ENCODE measurements around the gene URI1.

Gene URI1

DNA sequence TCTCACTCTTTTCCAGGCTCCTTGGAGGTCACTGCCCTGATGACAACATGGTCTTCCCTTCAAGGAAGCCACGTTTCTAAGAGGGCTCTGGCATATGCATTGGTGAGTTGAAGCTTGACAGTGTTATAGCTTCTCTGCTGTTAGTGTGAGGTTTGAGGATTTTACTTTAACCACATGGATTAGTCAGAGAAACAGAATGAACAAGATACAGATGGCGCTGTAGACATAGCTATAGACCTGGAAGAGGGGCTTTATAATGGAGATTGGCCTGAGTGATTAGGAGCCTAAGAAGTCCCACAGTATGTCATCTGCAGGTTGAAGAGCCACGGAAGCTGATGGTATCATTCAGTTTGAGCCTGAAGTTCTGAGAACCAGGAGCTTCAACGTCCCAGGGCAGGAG is 18.4 kb upstream of the URI1 start:
- Histone ChIP-seq H3K9ac (ENCODE audit: low read depth, low read length, poor library complexity) (no peak overlapping the region), H3K14ac (ENCODE audit: low read length) (no peak overlapping the region), H2BK12ac (ENCODE audit: low read length) (no peak overlapping the region), H3K4ac (ENCODE audit: low read length) (no peak overlapping the region), H3K18ac (ENCODE audit: low read length) (no peak overlapping the region), H4K8ac (ENCODE audit: low read depth, low read length) (no peak overlapping the region), H4K91ac (ENCODE audit: low read depth, low read length, poor library complexity) (no peak overlapping the region), H2AK5ac (ENCODE audit: low read depth, low read length) (no peak overlapping the region), H2BK5ac (ENCODE audit: low read length) (no peak overlapping the region), H2BK120ac (ENCODE audit: low read depth, low read length) (no peak overlapping the region), H3K4me2 (ENCODE audit: insufficient read depth, low read length, poor library complexity, severe bottlenecking) (no peak overlapping the region), H3K36me3 (replicated peaks in 1 of 2; ENCODE audit: control insufficient read depth in 2 of 2, insufficient read depth in 2 of 2, low read length in 2 of 2) (no peaks in the 10 kb centered on the region), H3K79me1 (ENCODE audit: low read depth, low read length) (no peaks in the 10 kb centered on the region), H3K4me3 (ENCODE audit: low read length in 2 of 2) (no peak overlapping the region), H3K23ac (ENCODE audit: low read depth, low read length, poor library complexity) (no peak overlapping the region), H3K27me3 (ENCODE audit: control insufficient read depth in 3 of 3, insufficient read depth in 3 of 3, low read depth in 1 of 3, low read length in 3 of 3) (no peaks in the 10 kb centered on the region), H3K9me3 (replicated peaks in 1 of 2; ENCODE audit: control insufficient read depth in 2 of 2, insufficient read depth in 1 of 2, low read depth in 1 of 2, low read length in 2 of 2) (no peaks in the 10 kb centered on the region), H3K27ac (replicated peaks; ENCODE audit: low read length) (no peak overlapping the region), H2BK15ac (ENCODE audit: low read length) (no peak overlapping the region), H3K4me1 (ENCODE audit: control insufficient read depth in 2 of 2, insufficient read depth in 1 of 2, low read depth in 1 of 2, low read length in 2 of 2) (peaks cover 2 to 3% of the 10 kb centered on the region in 2 donors), H2AFZ (ENCODE audit: low read length) (no peak overlapping the region)
- no CpG with 5 or more reads among the region's 4 CpGs for WGBS, 2 donors (ENCODE audit: extremely low coverage in 2 of 2, insufficient read length in 2 of 2, insufficient replicate concordance in 1 of 2)
- DNase-seq (ENCODE audit: low spot score) = no peak

DNA sequence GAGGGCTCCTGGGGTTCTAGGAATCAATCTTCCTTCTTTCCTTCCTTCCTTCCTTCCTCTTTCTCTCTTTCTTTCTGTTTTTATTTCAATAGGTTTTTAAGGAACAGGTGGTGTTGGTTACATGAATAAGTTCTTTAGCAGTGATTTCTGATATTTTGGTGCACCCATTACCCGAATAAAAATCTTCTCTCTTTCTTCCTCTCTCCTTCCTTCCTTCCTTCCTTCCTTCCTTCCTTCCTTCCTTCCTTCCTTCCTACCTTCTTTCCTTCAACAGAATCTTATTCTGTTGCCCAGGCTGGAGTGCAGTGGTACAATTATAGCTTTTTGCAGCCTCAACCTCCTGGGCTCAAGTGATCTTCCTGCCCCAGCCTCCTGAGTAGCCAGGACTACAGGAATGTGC is 16.0 kb upstream of the URI1 start:
- no peak overlapping the region for H3K23ac ChIP-seq (ENCODE audit: low read depth, low read length, poor library complexity)
- H3K9ac ChIP-seq (ENCODE audit: low read depth, low read length, poor library complexity) = no peak overlapping the region
- no peak overlapping the region for H3K4me3 ChIP-seq (ENCODE audit: low read length in 2 of 2)

DNA sequence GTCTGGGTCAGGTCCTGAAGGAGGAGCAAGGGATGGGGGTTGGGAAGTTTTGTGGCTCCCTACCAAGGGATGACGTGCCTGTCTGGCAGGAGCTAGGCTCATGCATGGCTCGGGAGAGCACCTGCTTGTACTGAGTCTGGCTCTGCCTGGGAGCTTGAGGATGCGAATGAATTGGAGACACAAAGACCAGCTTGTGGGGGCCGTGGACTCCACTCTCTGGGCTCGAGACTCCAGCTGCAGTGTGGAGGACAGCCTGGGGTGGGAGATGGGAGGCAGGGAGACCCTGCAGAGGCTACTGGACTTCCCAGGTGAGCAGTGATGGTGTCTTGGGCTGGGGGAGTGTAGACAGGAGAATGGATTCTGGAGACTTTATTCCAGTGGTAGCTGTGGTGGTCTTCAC is 15.2 kb upstream of the URI1 start:
- Histone ChIP-seq H2BK5ac (ENCODE audit: low read length) (no peak overlapping the region), H3K4me2 (ENCODE audit: insufficient read depth, low read length, poor library complexity, severe bottlenecking) (no peak overlapping the region), H3K4me3 (ENCODE audit: low read length in 2 of 2) (no peak overlapping the region), H3K79me1 (ENCODE audit: low read depth, low read length) (no peaks in the 10 kb centered on the region), H2AK5ac (ENCODE audit: low read depth, low read length) (no peak overlapping the region), H3K36me3 (replicated peaks in 1 of 2; ENCODE audit: control insufficient read depth in 2 of 2, insufficient read depth in 2 of 2, low read length in 2 of 2) (no peaks in the 10 kb centered on the region), H4K91ac (ENCODE audit: low read depth, low read length, poor library complexity) (no peak overlapping the region), H4K8ac (ENCODE audit: low read depth, low read length) (no peak overlapping the region), H3K27me3 (ENCODE audit: control insufficient read depth in 3 of 3, insufficient read depth in 3 of 3, low read depth in 1 of 3, low read length in 3 of 3) (no peaks in the 10 kb centered on the region), H2AFZ (ENCODE audit: low read length) (no peak overlapping the region), H3K9me3 (replicated peaks in 1 of 2; ENCODE audit: control insufficient read depth in 2 of 2, insufficient read depth in 1 of 2, low read depth in 1 of 2, low read length in 2 of 2) (no peaks in the 10 kb centered on the region), H3K4me1 (ENCODE audit: control insufficient read depth in 2 of 2, insufficient read depth in 1 of 2, low read depth in 1 of 2, low read length in 2 of 2) (peaks cover 2 to 6% of the 10 kb centered on the region in 2 donors), H3K18ac (ENCODE audit: low read length) (no peak overlapping the region), H3K4ac (ENCODE audit: low read length) (no peak overlapping the region), H3K9ac (ENCODE audit: low read depth, low read length, poor library complexity) (no peak overlapping the region), H3K23ac (ENCODE audit: low read depth, low read length, poor library complexity) (no peak overlapping the region), H2BK120ac (ENCODE audit: low read depth, low read length) (no peak overlapping the region), H3K27ac (replicated peaks; ENCODE audit: low read length) (no peak overlapping the region), H2BK15ac (ENCODE audit: low read length) (no peak overlapping the region), H2BK12ac (ENCODE audit: low read length) (no peak overlapping the region), H3K14ac (ENCODE audit: low read length) (no peak overlapping the region)
- no CpG with 5 or more reads among the region's 5 CpGs for WGBS, 2 donors (ENCODE audit: extremely low coverage in 2 of 2, insufficient read length in 2 of 2, insufficient replicate concordance in 1 of 2)
- DNase-seq (ENCODE audit: low spot score) = no peak

More for the DNA sequence above, 16.0 kb upstream of the URI1 start:
- Histone ChIP-seq H3K4ac (ENCODE audit: low read length) (no peak overlapping the region), H3K9me3 (replicated peaks in 1 of 2; ENCODE audit: control insufficient read depth in 2 of 2, insufficient read depth in 1 of 2, low read depth in 1 of 2, low read length in 2 of 2) (no peaks in the 10 kb centered on the region), H2BK12ac (ENCODE audit: low read length) (no peak overlapping the region), H3K27ac (replicated peaks; ENCODE audit: low read length) (no peak overlapping the region), H2BK5ac (ENCODE audit: low read length) (no peak overlapping the region), H2AFZ (ENCODE audit: low read length) (no peak overlapping the region), H3K18ac (ENCODE audit: low read length) (no peak overlapping the region), H3K4me2 (ENCODE audit: insufficient read depth, low read length, poor library complexity, severe bottlenecking) (no peak overlapping the region), H3K14ac (ENCODE audit: low read length) (no peak overlapping the region), H2AK5ac (ENCODE audit: low read depth, low read length) (no peak overlapping the region), H3K36me3 (replicated peaks in 1 of 2; ENCODE audit: control insufficient read depth in 2 of 2, insufficient read depth in 2 of 2, low read length in 2 of 2) (no peaks in the 10 kb centered on the region), H3K4me1 (ENCODE audit: control insufficient read depth in 2 of 2, insufficient read depth in 1 of 2, low read depth in 1 of 2, low read length in 2 of 2) (peaks cover 2 to 6% of the 10 kb centered on the region in 2 donors), H2BK15ac (ENCODE audit: low read length) (no peak overlapping the region), H2BK120ac (ENCODE audit: low read depth, low read length) (no peak overlapping the region), H4K8ac (ENCODE audit: low read depth, low read length) (no peak overlapping the region), H3K79me1 (ENCODE audit: low read depth, low read length) (no peaks in the 10 kb centered on the region), H3K27me3 (ENCODE audit: control insufficient read depth in 3 of 3, insufficient read depth in 3 of 3, low read depth in 1 of 3, low read length in 3 of 3) (no peaks in the 10 kb centered on the region), H4K91ac (ENCODE audit: low read depth, low read length, poor library complexity) (no peak overlapping the region)
- no CpG with 5 or more reads among the region's 1 CpG for WGBS, 2 donors (ENCODE audit: extremely low coverage in 2 of 2, insufficient read length in 2 of 2, insufficient replicate concordance in 1 of 2)
- no peak for DNase-seq (ENCODE audit: low spot score)

DNA sequence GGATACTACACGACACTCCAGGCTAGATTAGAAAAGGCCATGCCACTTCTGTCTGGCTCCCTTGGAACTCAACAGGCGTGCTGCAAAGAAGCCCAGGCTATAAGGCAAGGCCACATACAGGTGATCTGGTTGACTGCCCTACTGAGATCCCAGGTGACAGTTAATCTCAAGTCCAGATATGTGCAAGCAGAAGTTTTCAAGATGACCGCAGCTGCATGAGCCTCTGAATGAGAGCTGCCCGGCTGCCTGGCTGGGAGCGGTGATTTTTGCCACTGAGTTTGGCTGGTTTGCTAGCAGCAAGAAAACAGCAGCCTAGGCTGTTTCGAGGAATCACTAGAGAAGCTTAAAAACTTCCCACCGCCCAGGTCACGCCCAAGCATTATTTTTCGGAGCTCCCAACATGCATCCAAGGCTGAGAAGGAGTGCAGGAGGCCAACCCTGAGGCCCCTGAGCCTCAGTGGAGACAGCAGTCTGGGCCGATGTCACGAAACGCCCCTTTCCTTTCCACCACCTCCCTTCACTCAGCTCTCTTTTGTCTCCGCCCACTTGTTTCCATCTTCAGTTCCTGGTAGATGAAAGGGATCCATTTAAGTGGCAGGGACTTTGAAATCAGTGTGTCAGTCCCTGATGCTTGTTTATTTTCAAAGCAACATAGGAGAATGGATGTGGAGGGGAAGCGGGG is 14.0 kb upstream of the URI1 start:
- Histone ChIP-seq H2BK120ac (ENCODE audit: low read depth, low read length) (no peak overlapping the region), H3K23ac (ENCODE audit: low read depth, low read length, poor library complexity) (no peak overlapping the region), H3K18ac (ENCODE audit: low read length) (no peak overlapping the region), H2BK5ac (ENCODE audit: low read length) (no peak overlapping the region), H4K8ac (ENCODE audit: low read depth, low read length) (no peak overlapping the region), H3K9me3 (replicated peaks in 1 of 2; ENCODE audit: control insufficient read depth in 2 of 2, insufficient read depth in 1 of 2, low read depth in 1 of 2, low read length in 2 of 2) (no peaks in the 10 kb centered on the region), H2BK12ac (ENCODE audit: low read length) (peak overlapping the region; percentile 50), H4K91ac (ENCODE audit: low read depth, low read length, poor library complexity) (no peak overlapping the region), H2AFZ (ENCODE audit: low read length) (peak overlapping the region; percentile 86), H3K27me3 (ENCODE audit: control insufficient read depth in 3 of 3, insufficient read depth in 3 of 3, low read depth in 1 of 3, low read length in 3 of 3) (no peaks in the 10 kb centered on the region), H3K4ac (ENCODE audit: low read length) (no peak overlapping the region), H3K79me1 (ENCODE audit: low read depth, low read length) (no peaks in the 10 kb centered on the region), H3K4me3 (ENCODE audit: low read length in 2 of 2) (peak overlapping the region in 1 of 2 donors; percentile 11), H3K9ac (ENCODE audit: low read depth, low read length, poor library complexity) (no peak overlapping the region), H3K14ac (ENCODE audit: low read length) (peak overlapping the region; percentile 84), H2AK5ac (ENCODE audit: low read depth, low read length) (no peak overlapping the region), H3K4me1 (ENCODE audit: control insufficient read depth in 2 of 2, insufficient read depth in 1 of 2, low read depth in 1 of 2, low read length in 2 of 2) (peaks cover 2 to 6% of the 10 kb centered on the region in 2 donors), H2BK15ac (ENCODE audit: low read length) (no peak overlapping the region), H3K36me3 (replicated peaks in 1 of 2; ENCODE audit: control insufficient read depth in 2 of 2, insufficient read depth in 2 of 2, low read length in 2 of 2) (no peaks in the 10 kb centered on the region), H3K27ac (replicated peaks; ENCODE audit: low read length) (no peak overlapping the region), H3K4me2 (ENCODE audit: insufficient read depth, low read length, poor library complexity, severe bottlenecking) (no peak overlapping the region)
- DNase-seq (ENCODE audit: low spot score) = no peak
- no CpG with 5 or more reads among the region's 14 CpGs for WGBS, 2 donors (ENCODE audit: extremely low coverage in 2 of 2, insufficient read length in 2 of 2, insufficient replicate concordance in 1 of 2)

All from neuronal stem cell (in vitro differentiated cells).